ENCODE results near the gene INA.

Gene INA

GRCh38 chr10:103307594-103307993 lies 30.7 kb downstream of the INA start:
- DNase-seq (ENCODE audit: low read depth) = no peak
- no peak for TF ChIP-seq CTCF (IDR thresholded peaks at IDR 0.05; ENCODE audit: control insufficient read depth, extremely low read depth, insufficient read depth)
- no peak overlapping the region for H3K4me3 ChIP-seq (ENCODE audit: low read depth, low read length)

- no peak for TF ChIP-seq CTCF (IDR thresholded peaks at IDR 0.05; ENCODE audit: control insufficient read depth, extremely low read depth, insufficient read depth)
- H3K4me3 ChIP-seq (ENCODE audit: low read depth, low read length) = no peak overlapping the region
- DNase-seq (ENCODE audit: low read depth) = no peak
Measured at GRCh38 chr10:103310197-103310596, 33.3 kb downstream of the INA start.

- DNase-seq (ENCODE audit: low read depth) = no peak
- no peak overlapping the region for H3K4me3 ChIP-seq (ENCODE audit: low read depth, low read length)
- no peak for TF ChIP-seq CTCF (IDR thresholded peaks at IDR 0.05; ENCODE audit: control insufficient read depth, extremely low read depth, insufficient read depth)
Measured at GRCh38 chr10:103316087-103316486, 39.1 kb downstream of the INA start.

GRCh38 chr10:103327906-103328305 lies 51.0 kb downstream of the INA start:
- no peak for TF ChIP-seq CTCF (IDR thresholded peaks at IDR 0.05; ENCODE audit: control insufficient read depth, extremely low read depth, insufficient read depth)
- DNase-seq (ENCODE audit: low read depth) = no peak
- no peak overlapping the region for H3K4me3 ChIP-seq (ENCODE audit: low read depth, low read length)

- no peak overlapping the region for H3K4me3 ChIP-seq (ENCODE audit: low read depth, low read length)
- no peak for DNase-seq (ENCODE audit: low read depth)
- TF ChIP-seq CTCF (IDR thresholded peaks at IDR 0.05; ENCODE audit: control insufficient read depth, extremely low read depth, insufficient read depth) = peak; percentile 66
Measured at GRCh38 chr10:103333934-103334520, 57.1 kb downstream of the INA start.

- no peak for TF ChIP-seq CTCF (IDR thresholded peaks at IDR 0.05; ENCODE audit: control insufficient read depth, extremely low read depth, insufficient read depth)
- H3K4me3 ChIP-seq (ENCODE audit: low read depth, low read length) = no peak overlapping the region
- DNase-seq (ENCODE audit: low read depth) = no peak
Measured at GRCh38 chr10:103334567-103334966, 57.6 kb downstream of the INA start.

GRCh38 chr10:103336370-103336769 lies 59.4 kb downstream of the INA start:
- no peak for DNase-seq (ENCODE audit: low read depth)
- TF ChIP-seq CTCF (IDR thresholded peaks at IDR 0.05; ENCODE audit: control insufficient read depth, extremely low read depth, insufficient read depth) = no peak
- H3K4me3 ChIP-seq (ENCODE audit: low read depth, low read length) = no peak overlapping the region
